Spinal cord (tissue), 10 donors: ENCODE data around the gene RAB20. TPM values are rescaled to one million over a fixed set of nuclear protein-coding genes. Genes with fewer than 3 reads are reported as not detected.
"Not testable (repeated sequence)": the region's sequence is repeated elsewhere in the genome, so short reads cannot be mapped to it uniquely, and the experiment has no call there.

ENCODE experiments used
- DNase-seq, 6 donors: peaks; one replicate each; pipeline versions ENCODE4 v3.0.0 to v3.0.0-alpha.2; 2013 to 2015; ENCODE audit warnings: low spot score in 6 of 6, low read depth in 4 of 6
- H3K27ac ChIP-seq: one replicate; pipeline ENCODE4 v1.5.1; 2013; ENCODE audit warnings: low read depth, low read length, control low read depth
- H3K27me3 ChIP-seq: one replicate; pipeline ENCODE4 v1.6.1; 2013; ENCODE audit warnings: low read length; ENCODE audit not compliant: control insufficient read depth, insufficient read depth
- H3K36me3 ChIP-seq: one replicate; pipeline ENCODE4 v1.6.1; 2013; ENCODE audit warnings: low read length; ENCODE audit not compliant: control insufficient read depth, insufficient read depth
- H3K4me1 ChIP-seq: one replicate; pipeline ENCODE4 v1.6.1; 2013; ENCODE audit warnings: low read length; ENCODE audit not compliant: control insufficient read depth, insufficient read depth
- H3K4me3 ChIP-seq: one replicate; pipeline ENCODE4 v1.5.1; 2013; ENCODE audit warnings: low read depth, low read length, control low read depth
- H3K9me3 ChIP-seq: one replicate; pipeline ENCODE4 v1.6.1; 2013; ENCODE audit warnings: low read length; ENCODE audit not compliant: control insufficient read depth, insufficient read depth
- WGBS: methylation state at CpG from one replicate; pipeline ENCODE4 v1.1.5; 2013; ENCODE audit warnings: missing lambda C conversion rate; ENCODE audit not compliant: insufficient coverage; 5-methylcytosine and 5-hydroxymethylcytosine counted together
- polyA plus RNA-seq, 2 donors: library from polyadenylated mRNA; unstranded; fragments of 120-200 nt; gene quantifications; one replicate each; pipeline ENCODE4 v1.2.1, GENCODE V29; 2013; ENCODE audit not compliant: insufficient read length in 2 of 2
- total RNA-seq, 2 donors: library from RNA; depleted of rRNA in 1 of 2; stranded (reverse); fragments of 120-200 nt in 1 of 2; fragments of >200 nt in 1 of 2; gene quantifications; one replicate each; pipeline versions ENCODE4 v1.2.3 to v1.2.4, GENCODE V29; 2013 to 2014
- donor health status: healthy.

The RAB20 gene
- total and polyA plus RNA-seq, 4 donors, result 2.6 to 8.3 (median 5.3) TPM

DNA sequence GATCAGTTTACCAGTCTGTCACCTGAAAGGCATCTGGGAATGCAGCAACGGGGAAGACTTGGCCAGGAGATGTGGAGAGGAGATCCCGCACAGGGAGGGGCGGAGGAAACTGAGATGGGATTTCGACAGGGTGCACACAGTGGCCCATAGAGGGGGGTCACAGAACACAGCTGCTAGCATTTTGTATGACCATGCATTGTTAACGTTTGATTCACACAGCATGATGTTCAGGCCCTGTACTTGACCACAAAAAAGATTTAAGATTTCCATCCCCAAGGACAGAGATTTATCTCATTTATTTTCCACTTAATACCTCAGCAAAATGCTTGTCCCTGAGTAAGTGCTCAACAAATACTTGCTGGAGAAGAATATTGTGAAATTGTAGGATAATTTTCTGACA, 63.2 kb downstream of the RAB20 start:
- no peak for DNase-seq
- WGBS, result 90% methylated on average over 5 of the region's 5 CpGs
- Histone ChIP-seq H3K27me3 (no peaks in the 10 kb centered on the region), H3K4me3 (no peak overlapping the region), H3K36me3 (peaks cover 16% of the 10 kb centered on the region), H3K9me3 (no peaks in the 10 kb centered on the region), H3K4me1 (no peaks in the 10 kb centered on the region), H3K27ac (no peak overlapping the region)

DNA sequence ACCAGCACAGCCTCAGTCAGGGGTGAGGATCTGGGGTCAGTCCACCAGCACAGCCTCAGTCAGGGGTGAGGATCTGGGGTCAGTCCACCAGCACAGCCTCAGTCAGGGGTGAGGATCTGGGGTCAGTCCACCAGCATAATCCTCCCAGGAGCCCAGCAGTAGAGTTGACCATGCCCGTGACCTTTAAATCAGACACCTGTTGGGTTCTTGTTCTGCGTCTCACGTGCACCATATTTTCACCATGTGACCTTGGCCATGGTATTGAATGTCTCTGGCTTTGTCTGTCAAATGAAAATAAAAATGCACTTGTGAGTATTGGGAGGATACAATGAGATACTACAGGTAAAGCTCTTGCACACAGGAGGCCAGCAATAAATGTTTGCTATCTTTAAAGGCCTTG, 63.6 kb downstream of the RAB20 start:
- peaks cover 16% of the 10 kb centered on the region for H3K36me3 ChIP-seq
- 92% methylated on average over 3 of the region's 3 CpGs for WGBS
- not testable (repeated sequence) for H3K9me3 ChIP-seq, H3K27me3 ChIP-seq, H3K27ac ChIP-seq, H3K4me3 ChIP-seq, DNase-seq, H3K4me1 ChIP-seq

DNA sequence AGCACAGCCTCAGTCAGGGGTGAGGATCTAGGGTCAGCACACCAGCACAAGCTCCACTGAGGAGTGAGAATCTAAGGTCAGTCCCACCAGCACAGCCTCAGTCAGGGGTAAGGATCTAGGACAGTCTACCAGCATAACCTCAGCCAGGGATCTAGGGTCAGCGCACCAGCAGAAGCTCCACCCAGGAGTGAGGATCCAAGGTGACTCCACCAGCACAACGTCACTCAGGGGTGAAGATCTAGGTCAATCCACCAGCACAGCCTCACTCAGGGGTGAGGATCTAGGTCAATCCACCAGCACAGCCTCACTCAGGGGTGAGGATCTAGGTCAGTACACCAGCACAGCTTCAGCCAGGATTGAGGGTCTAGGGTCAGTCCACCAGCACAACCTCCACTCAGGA, 64.5 kb downstream of the RAB20 start:
- no peak overlapping the region for H3K27ac ChIP-seq
- peaks cover 5% of the 10 kb centered on the region for H3K4me1 ChIP-seq
- H3K9me3 ChIP-seq, result no peaks in the 10 kb centered on the region
- H3K4me3 ChIP-seq, result no peak overlapping the region
- 97% methylated on average over 2 of the region's 2 CpGs for WGBS
- no peak for DNase-seq
- H3K27me3 ChIP-seq, result no peaks in the 10 kb centered on the region
- peaks cover 21% of the 10 kb centered on the region for H3K36me3 ChIP-seq

DNA sequence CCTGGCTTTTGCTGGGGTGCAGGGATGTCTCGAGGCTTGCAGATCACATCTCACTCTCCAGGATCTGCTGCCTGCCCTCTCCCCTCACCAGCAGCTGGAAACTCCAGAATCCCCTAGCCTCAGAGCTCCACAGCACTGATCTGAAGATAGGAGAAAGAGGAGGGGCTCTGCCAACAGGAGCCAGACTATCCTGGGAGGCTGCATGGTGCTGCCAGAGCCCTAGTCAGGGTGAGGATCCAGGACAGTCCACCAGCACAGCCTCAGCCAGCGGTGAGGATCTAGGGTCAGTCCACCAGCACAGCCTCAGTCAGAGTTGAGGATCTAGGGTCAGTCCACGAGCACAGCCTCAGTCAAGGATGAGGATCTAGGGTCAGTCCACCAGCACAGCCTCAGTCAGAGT, 65.2 kb downstream of the RAB20 start:
- WGBS, result 93% methylated on average over 3 of the region's 3 CpGs
- H3K27me3 ChIP-seq, result no peaks in the 10 kb centered on the region
- H3K4me3 ChIP-seq, result no peak overlapping the region
- peaks cover 12% of the 10 kb centered on the region for H3K4me1 ChIP-seq
- no peaks in the 10 kb centered on the region for H3K9me3 ChIP-seq
- no peak overlapping the region for H3K27ac ChIP-seq
- no peak for DNase-seq
- peaks cover 24% of the 10 kb centered on the region for H3K36me3 ChIP-seq

DNA sequence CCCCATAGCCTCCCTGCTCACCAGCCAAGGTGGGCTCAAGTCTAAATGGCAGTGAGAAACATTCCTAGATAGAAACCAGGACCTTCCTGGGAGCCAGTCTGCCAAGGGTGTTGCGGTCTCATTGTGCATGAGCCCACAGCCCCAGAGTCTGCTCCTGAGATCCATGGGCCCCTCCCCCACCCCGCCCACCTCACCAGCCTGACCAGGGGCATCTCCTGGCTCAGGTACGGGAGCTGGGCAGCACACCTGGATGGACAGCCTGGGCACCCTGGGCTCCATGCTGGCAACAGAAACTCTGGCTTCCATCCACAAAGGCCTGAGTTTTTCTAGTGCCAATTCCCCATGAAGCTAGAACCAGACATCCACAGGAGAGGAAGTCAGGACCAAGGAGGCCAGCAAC, 65.6 kb downstream of the RAB20 start:
- no peaks in the 10 kb centered on the region for H3K27me3 ChIP-seq
- no peak overlapping the region for H3K4me3 ChIP-seq
- no peaks in the 10 kb centered on the region for H3K9me3 ChIP-seq
- peaks cover 13% of the 10 kb centered on the region for H3K4me1 ChIP-seq
- H3K27ac ChIP-seq, result no peak overlapping the region
- DNase-seq, result no peak
- peaks cover 23% of the 10 kb centered on the region for H3K36me3 ChIP-seq
- WGBS, result 94% methylated on average over 3 of the region's 3 CpGs

DNA sequence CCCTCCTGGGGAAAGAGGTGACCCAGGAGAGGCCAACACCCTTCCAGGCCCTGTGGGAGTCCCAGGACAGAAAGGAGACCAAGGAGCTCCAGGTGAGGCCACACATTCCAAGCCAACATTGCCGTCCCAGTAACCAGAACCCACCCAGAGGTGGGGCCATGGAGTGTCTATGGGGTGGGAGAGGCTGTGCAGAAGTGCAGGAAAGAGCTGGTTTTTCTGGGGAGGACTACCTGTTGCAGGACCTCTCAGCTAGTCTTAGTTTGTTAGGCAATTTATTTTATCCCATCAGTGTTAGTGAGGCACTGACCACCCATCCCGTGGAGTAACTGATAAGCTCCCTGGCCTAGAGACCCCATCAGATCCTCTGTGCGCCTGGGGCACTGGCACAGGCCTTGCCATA, 66.1 kb downstream of the RAB20 start:
- Histone ChIP-seq H3K4me1 (peaks cover 13% of the 10 kb centered on the region), H3K4me3 (no peak overlapping the region), H3K27ac (no peak overlapping the region), H3K27me3 (no peaks in the 10 kb centered on the region), H3K9me3 (no peaks in the 10 kb centered on the region), H3K36me3 (peaks cover 24% of the 10 kb centered on the region)
- no peak for DNase-seq
- 100% methylated on average over 2 of the region's 3 CpGs for WGBS

GRCh38 chr13:110493613-110494012, 67.9 kb downstream of the RAB20 start:
- no peak for DNase-seq
- H3K4me1 ChIP-seq, result peaks cover 13% of the 10 kb centered on the region
- H3K27me3 ChIP-seq, result no peaks in the 10 kb centered on the region
- H3K36me3 ChIP-seq, result peaks cover 29% of the 10 kb centered on the region
- H3K4me3 ChIP-seq, result no peak overlapping the region
- 92% methylated on average over 2 of the region's 9 CpGs for WGBS
- no peaks in the 10 kb centered on the region for H3K9me3 ChIP-seq
- no peak overlapping the region for H3K27ac ChIP-seq

- H3K27ac ChIP-seq, result no peak overlapping the region
- H3K4me3 ChIP-seq, result no peak overlapping the region
- DNase-seq, result no peak
- peaks cover 13% of the 10 kb centered on the region for H3K4me1 ChIP-seq
- WGBS, result 95% methylated on average over 29 of the region's 30 CpGs
- H3K27me3 ChIP-seq, result no peaks in the 10 kb centered on the region
- H3K9me3 ChIP-seq, result no peaks in the 10 kb centered on the region
- peaks cover 29% of the 10 kb centered on the region for H3K36me3 ChIP-seq
These were observed 68.6 kb downstream of the RAB20 start for GRCh38 chr13:110492679-110493593.

DNA sequence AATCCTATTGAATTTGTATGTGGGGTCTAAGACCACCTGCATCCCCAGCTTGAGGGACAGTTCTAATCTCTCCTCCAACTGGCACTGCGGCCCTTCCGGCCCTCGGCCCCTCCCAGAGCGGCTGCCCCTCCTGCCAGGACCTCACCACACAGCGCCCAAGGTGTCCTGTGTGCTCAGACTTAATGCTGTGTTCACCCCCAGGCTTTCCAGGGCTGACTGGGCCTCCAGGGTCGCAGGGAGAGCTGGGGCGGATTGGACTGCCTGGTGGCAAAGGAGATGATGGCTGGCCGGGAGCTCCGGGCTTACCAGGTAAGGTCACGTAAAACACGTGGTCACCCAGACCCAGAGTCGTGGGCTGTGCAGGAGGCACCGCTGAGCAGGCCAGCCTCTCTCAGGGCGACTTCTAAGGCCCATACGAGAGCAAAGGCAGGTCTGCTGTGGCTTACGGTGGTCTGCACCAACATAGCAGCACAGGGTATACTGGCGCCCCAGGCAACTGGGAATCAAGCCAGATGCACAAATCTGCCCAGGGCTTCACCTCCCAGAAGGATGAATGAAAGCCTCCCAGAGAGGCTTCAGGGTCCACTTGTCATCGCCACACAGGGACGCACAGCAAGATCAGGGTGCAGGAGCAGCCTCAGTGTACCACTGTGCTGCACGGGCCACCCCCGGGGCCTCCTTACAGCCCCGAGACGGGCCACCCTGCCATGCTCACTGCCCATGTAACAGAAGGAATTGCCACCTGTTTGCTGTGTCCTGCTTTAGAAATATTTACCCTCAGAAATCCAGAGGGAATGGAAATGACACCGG, 69.4 kb downstream of the RAB20 start:
- Histone ChIP-seq H3K36me3 (peaks cover 29% of the 10 kb centered on the region), H3K27me3 (no peaks in the 10 kb centered on the region), H3K27ac (no peak overlapping the region), H3K4me3 (no peak overlapping the region), H3K9me3 (no peaks in the 10 kb centered on the region), H3K4me1 (peaks cover 13% of the 10 kb centered on the region)
- 80% methylated on average over 23 of the region's 24 CpGs for WGBS
- DNase-seq, result no peak
